ENCODE measurements around the gene ELANE. TPM values are rescaled to one million over a fixed set of nuclear protein-coding genes. Genes with fewer than 3 reads are reported as not detected.

Gene ELANE
- total and polyA plus RNA-seq, 9 of the 15 experiments (the other 6 are each of a cell fraction or from before 2014, with no cell fraction given): not detected

GRCh38 chr19:843836-844545, 8.1 kb upstream of the ELANE start (continued):
- 0 out of 2 replicates have a peak, but pooled peaks have one; percentile 3 for TF ChIP-seq E2F5 (CRISPR knock-in tag; IDR thresholded peaks at IDR 0.05)
- no peak for TF ChIP-seq FUS (optimal IDR thresholded peaks at IDR 0.05; ENCODE audit: low read depth, low read length)
- TF ChIP-seq ETS1 (conservative IDR thresholded peaks at IDR 0.05; ENCODE audit: control insufficient read depth, low read depth, low read length): 0 out of 2 replicates have a peak, but pooled peaks have one; percentile 10
- no peak for TF ChIP-seq ZNF431 (CRISPR knock-in tag; IDR thresholded peaks at IDR 0.05)
- no peak for TF ChIP-seq RERE (CRISPR knock-in tag; IDR thresholded peaks at IDR 0.05; ENCODE audit: borderline replicate concordance)
- no peak for TF ChIP-seq NR1H2 (CRISPR knock-in tag; IDR thresholded peaks at IDR 0.05)
- TF ChIP-seq ZSCAN29 (IDR thresholded peaks at IDR 0.05): no peak
- peak; percentile 36 for TF ChIP-seq EGR1 (conservative IDR thresholded peaks at IDR 0.05)
- TF ChIP-seq GABPB1 (CRISPR knock-in tag; IDR thresholded peaks at IDR 0.05): no peak; the same call in 1 of the 2 replicates
- TF ChIP-seq PTRF (tag; IDR thresholded peaks at IDR 0.05): no peak
- no peak for TF ChIP-seq BRF2 (IDR thresholded peaks at IDR 0.05; ENCODE audit: borderline replicate concordance, insufficient read depth, insufficient read length)
- no peak for TF ChIP-seq ARID1B (IDR thresholded peaks at IDR 0.05)
- no peak for TF ChIP-seq FOXP4 (CRISPR knock-in tag; IDR thresholded peaks at IDR 0.05; ENCODE audit: borderline replicate concordance)
- no peak for TF ChIP-seq POLR2B (IDR thresholded peaks at IDR 0.05; ENCODE audit: low read depth, partially characterized antibody)
- no peak for TF ChIP-seq MCM3 (IDR thresholded peaks at IDR 0.05)
